Kidney (tissue), 14 donors: Measurements from ENCODE around the gene C16orf74. TPM values are rescaled to one million over a fixed set of nuclear protein-coding genes. Genes with fewer than 3 reads are reported as not detected.
A peak's percentile ranks its signal among the peaks of the same experiment; 100 is the strongest.

Experiments used
- DNase-seq, 5 donors: peaks; one replicate each; pipeline ENCODE4 v3.0.0-alpha.2; 2013 to 2020
- FAIRE-seq: peaks from 2 replicates; lab custom pipeline; 2012; peaks lifted over from hg19 to GRCh38; lab: Jason Lieb, UNC
- H3K27ac ChIP-seq, 2 donors: one replicate each; pipeline ENCODE4 v1.7.0; 2013; ENCODE audit warnings: low read depth in 2 of 2, low read length in 2 of 2, inconsistent platforms in 1 of 2
- H3K27me3 ChIP-seq: one replicate; pipeline ENCODE4 v1.7.1; 2013; ENCODE audit warnings: low read length, inconsistent platforms; ENCODE audit not compliant: control insufficient read depth, insufficient read depth
- H3K36me3 ChIP-seq, 3 donors: one replicate each; pipeline versions ENCODE4 v1.7.0 to v1.7.1; 2013; ENCODE audit warnings: low read length in 3 of 3, control low read depth in 1 of 3, inconsistent platforms in 1 of 3; ENCODE audit not compliant: insufficient read depth in 3 of 3, control insufficient read depth in 2 of 3
- H3K4me1 ChIP-seq, 3 donors: one replicate each; pipeline versions ENCODE4 v1.7.0 to v1.7.1; 2013; ENCODE audit warnings: low read length in 3 of 3, inconsistent platforms in 1 of 3, low read depth in 1 of 3; ENCODE audit not compliant: control insufficient read depth in 2 of 3, insufficient read depth in 2 of 3
- H3K4me3 ChIP-seq, 3 donors: one replicate each; pipeline versions ENCODE4 v1.7.0 to v1.8.1; 2013; ENCODE audit warnings: low read length in 3 of 3, control low read depth in 1 of 3, inconsistent platforms in 1 of 3
- H3K9ac ChIP-seq, 3 donors: one replicate each; pipeline versions ENCODE4 v1.7.0 to v1.7.1; 2013; ENCODE audit warnings: low read length in 3 of 3, control low read depth in 1 of 3, inconsistent platforms in 1 of 3
- H3K9me3 ChIP-seq, 3 donors: one replicate each; pipeline versions ENCODE4 v1.7.0 to v1.7.1; 2013; ENCODE audit warnings: low read length in 3 of 3, control low read depth in 1 of 3, inconsistent platforms in 1 of 3; ENCODE audit not compliant: control insufficient read depth in 2 of 3, insufficient read depth in 1 of 3
- CTCF ChIP-seq: IDR thresholded peaks from 3 replicates; pipeline ENCODE4 v1.5.1; 2012; ENCODE audit warnings: mild to moderate bottlenecking, moderate library complexity, borderline replicate concordance; ENCODE audit not compliant: insufficient read depth; ENCODE audit errors: extremely low read depth
- intact Hi-C: fragments of 100-400 bp; cut with DNase I; formaldehyde crosslinking; loops from one replicate; pipeline ENCODE4 v1.11.1; 2022
- polyA plus RNA-seq: library from polyadenylated mRNA; stranded (reverse); fragments of 350-450 nt; fragmentation: Illumina TruSeq; extraction: RNeasy Lipid Tissue Mini Kit (QIAGEN cat#74804); gene quantifications from one replicate; pipeline ENCODE4 v1.2.3, GENCODE V29; 2014; ENCODE audit warnings: low read depth, low replicate concordance; ENCODE audit not compliant: insufficient read depth
- total RNA-seq: library from RNA; stranded (reverse); fragmentation: NEBNext Ultra II Directional; extraction: Animal tissue kit (Norgen Biotek cat#: 25700); gene quantifications from one replicate; pipeline ENCODE4 v1.2.1, GENCODE V29; 2021
- donor health status: control.
- donor health status: control.
- donor health status: control.
- donor health status: control.
- donor health status: control.
- donor health status: DM: yes; HTN: yes; CAD: no.
- donor health status: Normal renal cell carcinoma (clear cell type).

C16orf74 gene
- total and polyA plus RNA-seq, 2 donors from 2014 or later: 3.5 to 4.6 TPM

- Histone ChIP-seq H3K27ac (no peak overlapping the region), H3K36me3 (peaks cover 0 to 41% (median 13%) of the 10 kb centered on the region in 3 donors), H3K4me1 (peaks cover 0 to 3% (median 0%) of the 10 kb centered on the region in 3 donors), H3K27me3 (no peaks in the 10 kb centered on the region), H3K4me3 (no peak overlapping the region), H3K9ac (no peak overlapping the region), H3K9me3 (no peaks in the 10 kb centered on the region)
- DNase-seq (no peak), FAIRE-seq (no peak)
- intact Hi-C loops: no loop called here
- TF ChIP-seq CTCF: no peak
Measured at GRCh38 chr16:85780281-85780680, 29.4 kb upstream of the C16orf74 start.

GRCh38 chr16:85778873-85779272 is 28.0 kb upstream of the C16orf74 start:
- no peak overlapping the region for H3K9ac ChIP-seq

GRCh38 chr16:85777583-85778310 is 26.9 kb upstream of the C16orf74 start:
- FAIRE-seq (no peak), DNase-seq (peak in 1 of 5 donors; percentile 15)
- peaks cover 0 to 37% (median 13%) of the 10 kb centered on the region in 3 donors for H3K36me3 ChIP-seq
- peaks cover 0 to 3% (median 0%) of the 10 kb centered on the region in 3 donors for H3K4me1 ChIP-seq
- no peaks in the 10 kb centered on the region for H3K9me3 ChIP-seq
- intact Hi-C loops: no loop called here
- no peak overlapping the region for H3K27ac ChIP-seq
- H3K27me3 ChIP-seq: no peaks in the 10 kb centered on the region
- no peak overlapping the region for H3K4me3 ChIP-seq
- no peak for TF ChIP-seq CTCF
- no peak overlapping the region for H3K9ac ChIP-seq

More at GRCh38 chr16:85778873-85779272, 28.0 kb upstream of the C16orf74 start:
- H3K27ac ChIP-seq: no peak overlapping the region
- no peak for FAIRE-seq
- peaks cover 0 to 3% (median 0%) of the 10 kb centered on the region in 3 donors for H3K4me1 ChIP-seq
- DNase-seq: peak in 1 of 5 donors; percentile 20
- peaks cover 0 to 37% (median 13%) of the 10 kb centered on the region in 3 donors for H3K36me3 ChIP-seq
- H3K4me3 ChIP-seq: no peak overlapping the region
- H3K9me3 ChIP-seq: no peaks in the 10 kb centered on the region
- TF ChIP-seq CTCF: no peak
- no peaks in the 10 kb centered on the region for H3K27me3 ChIP-seq
- intact Hi-C loops: no loop called here
